Panc1 (cell line): ENCODE measurements around the gene ZFP90. TPM values are rescaled to one million over a fixed set of nuclear protein-coding genes. Genes with fewer than 3 reads are reported as not detected.

Experiments used
- ATAC-seq: fragments of 200-7000 bp; cut with Tn5 transposase; 2 replicates; pipeline ENCODE4 v1.9.1; 2020; ENCODE audit warnings: mild to moderate bottlenecking, moderate library complexity
- BruUV-seq: library from RNA; stranded (reverse); fragments of 400-500 nt; replicated peaks from 2 replicates; lab custom pipeline; 2021; lab: Mats Ljungman, UMichigan
- CTCF ChIA-PET: fragments of 300-600 bp; sonication (Branson Sonifier 250); formaldehyde crosslinking; loops from one replicate; lab custom pipeline; 2022; ENCODE audit warnings: antibody characterized with exemption; lab: Charles Lee
- POLR2A ChIA-PET: fragments of 300-600 bp; sonication (Branson Sonifier 250); formaldehyde crosslinking; loops from one replicate; lab custom pipeline; 2022; ENCODE audit warnings: antibody characterized with exemption; lab: Charles Lee
- DNase-seq: peaks from one replicate; pipeline ENCODE4 v3.0.0-alpha.2; 2010; ENCODE audit warnings: low read depth, low spot score
- H3K27ac ChIP-seq: 2 replicates; pipeline ENCODE4 v1.5.1; 2011; ENCODE audit warnings: mild to moderate bottlenecking, low read length, inconsistent platforms
- H3K27me3 ChIP-seq: fragments of 200-500 bp; sonication (Bioruptor generic); 2 replicates; pipeline ENCODE4 v1.6.0; 2014; ENCODE audit warnings: low read length, inconsistent platforms; ENCODE audit not compliant: control insufficient read depth, insufficient read depth
- H3K36me3 ChIP-seq: fragments of 200-500 bp; sonication (Bioruptor generic); 2 replicates; pipeline ENCODE4 v1.5.1; 2014; ENCODE audit warnings: inconsistent platforms, mild to moderate bottlenecking, low read length, moderate library complexity; ENCODE audit not compliant: control insufficient read depth, insufficient read depth
- H3K4me1 ChIP-seq: 2 replicates; pipeline ENCODE4 v1.5.1; 2011; ENCODE audit warnings: inconsistent platforms, mild to moderate bottlenecking, low read length, moderate library complexity; ENCODE audit not compliant: control insufficient read depth, insufficient read depth
- H3K4me3 ChIP-seq, 2 experiments: 2 replicates each; pipeline ENCODE4 v1.5.1; 2011 to 2012; ENCODE audit warnings: low read depth in 2 of 2, low read length in 2 of 2, mild to moderate bottlenecking in 2 of 2, inconsistent platforms in 1 of 2, moderate library complexity in 1 of 2
- H3K9me3 ChIP-seq: fragments of 200-500 bp; sonication (Bioruptor generic); 2 replicates; pipeline ENCODE4 v1.5.1; 2014; ENCODE audit warnings: low read depth, mild to moderate bottlenecking, inconsistent platforms, low read length, moderate library complexity; ENCODE audit not compliant: control insufficient read depth, insufficient read depth
- POLR2AphosphoS5 ChIP-seq: IDR thresholded peaks from 2 replicates; pipeline ENCODE4 v1.6.1; 2012; ENCODE audit warnings: mild to moderate bottlenecking, low read depth, low read length, moderate library complexity
- SIN3A ChIP-seq: IDR thresholded peaks from 2 replicates; pipeline ENCODE4 v1.6.1; 2012; ENCODE audit warnings: low read depth, mild to moderate bottlenecking, low read length, moderate library complexity, borderline replicate concordance; ENCODE audit not compliant: insufficient read depth
- TCF7L2 ChIP-seq: IDR thresholded peaks from 2 replicates; pipeline ENCODE4 v1.6.1; 2011; ENCODE audit warnings: mild to moderate bottlenecking, low read depth, low read length, inconsistent platforms
- in situ Hi-C: cut with HindIII; loops from 2 replicates; pipeline ENCODE4 v1.10.0; 2016; ENCODE audit warnings: low sequenced_read_pairs, low pct_unique_long_range_greater_than_20kb
- intact Hi-C: fragments of 100-400 bp; cut with micrococcal nuclease; formaldehyde crosslinking; loops from one replicate; pipeline ENCODE4 v1.10.0; 2022; ENCODE audit not compliant: unreplicated experiment
- total RNA-seq: library from RNA; stranded (reverse); gene quantifications from one replicate; pipeline ENCODE4 v1.2.1, GENCODE V29; 2021; ENCODE audit not compliant: unreplicated experiment
- TF ChIP-seq, protein P1 (sequence below): fragments of 450-650 bp; IDR thresholded peaks from 2 replicates; pipeline ENCODE4 v1.5.1; 2017; ENCODE audit warnings: mild to moderate bottlenecking
- TF ChIP-seq, protein P2 (sequence below), 2 experiments: IDR thresholded peaks; 2 replicates each; pipeline ENCODE4 v1.6.1; 2011 to 2012; ENCODE audit warnings: low read depth in 2 of 2, control low read depth in 1 of 2, low read length in 1 of 2, mild to moderate bottlenecking in 1 of 2, moderate library complexity in 1 of 2; ENCODE audit not compliant: insufficient read depth in 1 of 2

ZFP90 gene
- total RNA-seq, 1 experiment from 2014 or later = 16.8 TPM

DNA sequence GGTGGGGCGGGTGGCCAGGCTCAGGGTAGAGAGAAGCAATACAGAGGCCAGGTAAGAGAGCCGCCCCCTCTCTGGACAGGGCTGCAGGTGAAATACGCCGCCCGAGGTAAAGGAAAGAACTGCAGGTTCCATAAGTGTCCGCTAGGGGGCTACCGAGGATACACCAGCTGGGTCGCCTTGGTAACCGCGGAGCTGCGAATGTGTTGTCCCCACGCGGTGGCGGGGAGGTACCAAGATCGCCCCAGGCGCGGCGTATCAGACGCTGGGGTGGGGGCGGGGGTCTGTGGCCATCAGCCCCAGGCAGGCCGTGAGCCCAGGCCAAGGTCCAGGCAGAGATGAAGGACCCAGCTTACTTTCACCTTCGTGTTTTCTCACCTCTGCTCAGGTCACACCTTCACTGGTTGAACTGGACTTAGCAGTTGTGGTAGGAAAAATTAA lies 18.4 kb upstream of the ZFP90 start:
- in situ Hi-C loops = no loop called here
- no peak for TF ChIP-seq POLR2AphosphoS5
- TF ChIP-seq, protein P1, sequence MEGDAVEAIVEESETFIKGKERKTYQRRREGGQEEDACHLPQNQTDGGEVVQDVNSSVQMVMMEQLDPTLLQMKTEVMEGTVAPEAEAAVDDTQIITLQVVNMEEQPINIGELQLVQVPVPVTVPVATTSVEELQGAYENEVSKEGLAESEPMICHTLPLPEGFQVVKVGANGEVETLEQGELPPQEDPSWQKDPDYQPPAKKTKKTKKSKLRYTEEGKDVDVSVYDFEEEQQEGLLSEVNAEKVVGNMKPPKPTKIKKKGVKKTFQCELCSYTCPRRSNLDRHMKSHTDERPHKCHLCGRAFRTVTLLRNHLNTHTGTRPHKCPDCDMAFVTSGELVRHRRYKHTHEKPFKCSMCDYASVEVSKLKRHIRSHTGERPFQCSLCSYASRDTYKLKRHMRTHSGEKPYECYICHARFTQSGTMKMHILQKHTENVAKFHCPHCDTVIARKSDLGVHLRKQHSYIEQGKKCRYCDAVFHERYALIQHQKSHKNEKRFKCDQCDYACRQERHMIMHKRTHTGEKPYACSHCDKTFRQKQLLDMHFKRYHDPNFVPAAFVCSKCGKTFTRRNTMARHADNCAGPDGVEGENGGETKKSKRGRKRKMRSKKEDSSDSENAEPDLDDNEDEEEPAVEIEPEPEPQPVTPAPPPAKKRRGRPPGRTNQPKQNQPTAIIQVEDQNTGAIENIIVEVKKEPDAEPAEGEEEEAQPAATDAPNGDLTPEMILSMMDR = peak; percentile 96
- H3K4me3 ChIP-seq = peak overlapping the region; percentile 28 to 40
- no peaks in the 10 kb centered on the region for H3K27me3 ChIP-seq
- DNase-seq = peak; percentile 58
- H3K4me1 ChIP-seq = no peaks in the 10 kb centered on the region
- BruUV-seq = no TSS peak
- no peaks in the 10 kb centered on the region for H3K9me3 ChIP-seq
- POLR2A ChIA-PET = no interaction called here
- H3K27ac ChIP-seq = no peak overlapping the region
- CTCF ChIA-PET = interaction anchor here (0.5 to 1.2 kb wide), 5 partner anchors 9 to 117 kb away, joined by 3 to 5 read pairs (median 4); no protein-coding TSS in a partner anchor
- no peaks in the 10 kb centered on the region for H3K36me3 ChIP-seq
- ATAC-seq = peak; percentile 97
- intact Hi-C loops = loop anchor here (10.0 kb wide), 1 partner anchor 184 kb away; no protein-coding TSS in a partner anchor

DNA sequence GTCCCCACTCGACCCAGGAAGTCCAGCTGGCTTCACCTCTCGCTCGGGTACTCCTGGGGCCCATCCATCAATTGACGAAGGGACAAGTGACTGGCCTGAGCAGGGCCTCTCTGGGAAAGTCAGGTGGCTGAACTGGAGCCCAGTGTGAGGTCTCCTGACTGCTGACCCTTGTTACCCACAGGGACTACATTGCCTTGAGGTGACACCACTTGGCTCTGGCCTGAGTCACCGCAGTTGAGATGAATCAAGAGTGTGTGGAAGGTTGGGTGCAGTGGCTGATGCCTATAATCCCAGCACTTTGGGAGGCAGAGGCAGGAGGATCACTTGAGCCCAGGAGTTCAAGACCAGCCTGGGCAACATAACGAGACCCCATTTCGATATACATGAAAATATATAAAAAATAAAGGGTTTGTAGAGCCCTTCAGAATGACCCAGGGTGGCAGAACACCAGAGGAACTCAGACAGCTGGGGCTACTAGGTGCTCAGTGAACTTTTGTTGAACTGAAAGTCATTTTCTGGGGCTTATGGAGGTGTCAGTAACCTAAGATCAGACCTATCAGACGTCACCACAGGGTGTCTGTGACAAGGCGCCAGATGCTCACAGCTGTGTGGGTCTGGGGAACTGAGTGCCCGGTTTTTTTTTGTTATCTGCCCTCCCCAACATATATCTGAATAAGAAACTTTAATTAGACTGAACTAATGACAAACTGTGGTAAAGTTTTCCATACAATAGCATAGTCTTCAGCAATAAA lies 14.8 kb upstream of the ZFP90 start:
- in situ Hi-C loops = no loop called here
- no peak for ATAC-seq
- no peak overlapping the region for H3K4me3 ChIP-seq

More for the DNA sequence above, 14.8 kb upstream of the ZFP90 start:
- Histone ChIP-seq H3K9me3 (no peaks in the 10 kb centered on the region), H3K36me3 (no peaks in the 10 kb centered on the region), H3K27me3 (no peaks in the 10 kb centered on the region), H3K4me1 (no peaks in the 10 kb centered on the region; the same call in 1 of the 2 replicates), H3K27ac (no peak overlapping the region)
- TF ChIP-seq SIN3A = no peak
- TF ChIP-seq, protein P1 = no peak
- TF ChIP-seq TCF7L2 = no peak
- TF ChIP-seq, protein P2, sequence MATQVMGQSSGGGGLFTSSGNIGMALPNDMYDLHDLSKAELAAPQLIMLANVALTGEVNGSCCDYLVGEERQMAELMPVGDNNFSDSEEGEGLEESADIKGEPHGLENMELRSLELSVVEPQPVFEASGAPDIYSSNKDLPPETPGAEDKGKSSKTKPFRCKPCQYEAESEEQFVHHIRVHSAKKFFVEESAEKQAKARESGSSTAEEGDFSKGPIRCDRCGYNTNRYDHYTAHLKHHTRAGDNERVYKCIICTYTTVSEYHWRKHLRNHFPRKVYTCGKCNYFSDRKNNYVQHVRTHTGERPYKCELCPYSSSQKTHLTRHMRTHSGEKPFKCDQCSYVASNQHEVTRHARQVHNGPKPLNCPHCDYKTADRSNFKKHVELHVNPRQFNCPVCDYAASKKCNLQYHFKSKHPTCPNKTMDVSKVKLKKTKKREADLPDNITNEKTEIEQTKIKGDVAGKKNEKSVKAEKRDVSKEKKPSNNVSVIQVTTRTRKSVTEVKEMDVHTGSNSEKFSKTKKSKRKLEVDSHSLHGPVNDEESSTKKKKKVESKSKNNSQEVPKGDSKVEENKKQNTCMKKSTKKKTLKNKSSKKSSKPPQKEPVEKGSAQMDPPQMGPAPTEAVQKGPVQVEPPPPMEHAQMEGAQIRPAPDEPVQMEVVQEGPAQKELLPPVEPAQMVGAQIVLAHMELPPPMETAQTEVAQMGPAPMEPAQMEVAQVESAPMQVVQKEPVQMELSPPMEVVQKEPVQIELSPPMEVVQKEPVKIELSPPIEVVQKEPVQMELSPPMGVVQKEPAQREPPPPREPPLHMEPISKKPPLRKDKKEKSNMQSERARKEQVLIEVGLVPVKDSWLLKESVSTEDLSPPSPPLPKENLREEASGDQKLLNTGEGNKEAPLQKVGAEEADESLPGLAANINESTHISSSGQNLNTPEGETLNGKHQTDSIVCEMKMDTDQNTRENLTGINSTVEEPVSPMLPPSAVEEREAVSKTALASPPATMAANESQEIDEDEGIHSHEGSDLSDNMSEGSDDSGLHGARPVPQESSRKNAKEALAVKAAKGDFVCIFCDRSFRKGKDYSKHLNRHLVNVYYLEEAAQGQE (IDR thresholded peaks at IDR 0.05; ENCODE audit: insufficient read depth in 1 of 2, low read depth in 2 of 2, low read length in 1 of 2) = no peak
- no peak for TF ChIP-seq POLR2AphosphoS5
- no peak for DNase-seq
- no TSS peak for BruUV-seq
- intact Hi-C loops = loop anchor here (10.0 kb wide), 1 partner anchor 181 kb away; no protein-coding TSS in a partner anchor
- POLR2A ChIA-PET = interaction anchor here (0.6 to 0.7 kb wide), 2 partner anchors 74 to 155 kb away, joined by 4 to 6 read pairs; no protein-coding TSS in a partner anchor
- CTCF ChIA-PET = no interaction called here
